ENCODE results near the gene AUTS2.

AUTS2 gene

GRCh38 chr7:69702357-69702756 is 104.1 kb downstream of the AUTS2 start:
- Histone ChIP-seq H3K9me3 (ENCODE audit: control insufficient read depth, insufficient read depth, low read depth, low read length) (no peaks in the 10 kb centered on the region), H3K4me1 (ENCODE audit: control insufficient read depth, insufficient read depth, low read length) (peaks cover 24% of the 10 kb centered on the region), H3K27ac (ENCODE audit: low read depth, low read length) (no peak overlapping the region), H3K9ac (ENCODE audit: low read length) (no peak overlapping the region), H3K36me3 (ENCODE audit: control insufficient read depth, insufficient read depth, low read length) (no peaks in the 10 kb centered on the region), H3K4me3 (ENCODE audit: low read depth, low read length) (no peak overlapping the region), H3K27me3 (ENCODE audit: control insufficient read depth, insufficient read depth, low read length) (no peaks in the 10 kb centered on the region)

- peaks cover 25% of the 10 kb centered on the region for H3K4me1 ChIP-seq (ENCODE audit: control insufficient read depth, insufficient read depth, low read length)
- H3K9ac ChIP-seq (ENCODE audit: low read length): no peak overlapping the region
- H3K4me3 ChIP-seq (ENCODE audit: low read depth, low read length): no peak overlapping the region
- no peaks in the 10 kb centered on the region for H3K36me3 ChIP-seq (ENCODE audit: control insufficient read depth, insufficient read depth, low read length)
- H3K27me3 ChIP-seq (ENCODE audit: control insufficient read depth, insufficient read depth, low read length): no peaks in the 10 kb centered on the region
- H3K27ac ChIP-seq (ENCODE audit: low read depth, low read length): no peak overlapping the region
- H3K9me3 ChIP-seq (ENCODE audit: control insufficient read depth, insufficient read depth, low read depth, low read length): no peaks in the 10 kb centered on the region
Measured at GRCh38 chr7:69703099-69703498, 104.8 kb downstream of the AUTS2 start.

GRCh38 chr7:69706070-69706469 is 107.8 kb downstream of the AUTS2 start:
- Histone ChIP-seq H3K27me3 (ENCODE audit: control insufficient read depth, insufficient read depth, low read length) (no peaks in the 10 kb centered on the region), H3K27ac (ENCODE audit: low read depth, low read length) (no peak overlapping the region), H3K4me1 (ENCODE audit: control insufficient read depth, insufficient read depth, low read length) (peaks cover 50% of the 10 kb centered on the region), H3K4me3 (ENCODE audit: low read depth, low read length) (no peak overlapping the region), H3K9me3 (ENCODE audit: control insufficient read depth, insufficient read depth, low read depth, low read length) (no peaks in the 10 kb centered on the region), H3K9ac (ENCODE audit: low read length) (no peak overlapping the region), H3K36me3 (ENCODE audit: control insufficient read depth, insufficient read depth, low read length) (no peaks in the 10 kb centered on the region)

- H3K9me3 ChIP-seq (ENCODE audit: control insufficient read depth, insufficient read depth, low read depth, low read length): no peaks in the 10 kb centered on the region
- H3K4me3 ChIP-seq (ENCODE audit: low read depth, low read length): no peak overlapping the region
- H3K9ac ChIP-seq (ENCODE audit: low read length): no peak overlapping the region
- no peaks in the 10 kb centered on the region for H3K36me3 ChIP-seq (ENCODE audit: control insufficient read depth, insufficient read depth, low read length)
- H3K4me1 ChIP-seq (ENCODE audit: control insufficient read depth, insufficient read depth, low read length): peaks cover 50% of the 10 kb centered on the region
- H3K27me3 ChIP-seq (ENCODE audit: control insufficient read depth, insufficient read depth, low read length): no peaks in the 10 kb centered on the region
- H3K27ac ChIP-seq (ENCODE audit: low read depth, low read length): no peak overlapping the region
Measured at GRCh38 chr7:69708857-69709256, 110.6 kb downstream of the AUTS2 start.

GRCh38 chr7:69710768-69711438 is 112.6 kb downstream of the AUTS2 start:
- H3K36me3 ChIP-seq (ENCODE audit: control insufficient read depth, insufficient read depth, low read length): no peaks in the 10 kb centered on the region
- H3K9me3 ChIP-seq (ENCODE audit: control insufficient read depth, insufficient read depth, low read depth, low read length): no peaks in the 10 kb centered on the region
- H3K4me1 ChIP-seq (ENCODE audit: control insufficient read depth, insufficient read depth, low read length): peaks cover 42% of the 10 kb centered on the region
- no peak overlapping the region for H3K4me3 ChIP-seq (ENCODE audit: low read depth, low read length)
- H3K27ac ChIP-seq (ENCODE audit: low read depth, low read length): no peak overlapping the region
- no peak overlapping the region for H3K9ac ChIP-seq (ENCODE audit: low read length)
- no peaks in the 10 kb centered on the region for H3K27me3 ChIP-seq (ENCODE audit: control insufficient read depth, insufficient read depth, low read length)

- H3K4me1 ChIP-seq (ENCODE audit: control insufficient read depth, insufficient read depth, low read length): peaks cover 17% of the 10 kb centered on the region
- H3K27ac ChIP-seq (ENCODE audit: low read depth, low read length): no peak overlapping the region
- no peaks in the 10 kb centered on the region for H3K27me3 ChIP-seq (ENCODE audit: control insufficient read depth, insufficient read depth, low read length)
- H3K36me3 ChIP-seq (ENCODE audit: control insufficient read depth, insufficient read depth, low read length): no peaks in the 10 kb centered on the region
- H3K4me3 ChIP-seq (ENCODE audit: low read depth, low read length): no peak overlapping the region
- no peak overlapping the region for H3K9ac ChIP-seq (ENCODE audit: low read length)
- H3K9me3 ChIP-seq (ENCODE audit: control insufficient read depth, insufficient read depth, low read depth, low read length): no peaks in the 10 kb centered on the region
Measured at GRCh38 chr7:69714886-69715576, 116.8 kb downstream of the AUTS2 start.

GRCh38 chr7:69717221-69717620 is 118.9 kb downstream of the AUTS2 start:
- no peak overlapping the region for H3K4me3 ChIP-seq (ENCODE audit: low read depth, low read length)
- H3K9ac ChIP-seq (ENCODE audit: low read length): no peak overlapping the region

GRCh38 chr7:69719717-69720116 is 121.4 kb downstream of the AUTS2 start:
- H3K9ac ChIP-seq (ENCODE audit: low read length): no peak overlapping the region
- no peaks in the 10 kb centered on the region for H3K27me3 ChIP-seq (ENCODE audit: control insufficient read depth, insufficient read depth, low read length)
- no peaks in the 10 kb centered on the region for H3K4me1 ChIP-seq (ENCODE audit: control insufficient read depth, insufficient read depth, low read length)
- no peaks in the 10 kb centered on the region for H3K36me3 ChIP-seq (ENCODE audit: control insufficient read depth, insufficient read depth, low read length)
- H3K4me3 ChIP-seq (ENCODE audit: low read depth, low read length): no peak overlapping the region
- H3K27ac ChIP-seq (ENCODE audit: low read depth, low read length): no peak overlapping the region
- H3K9me3 ChIP-seq (ENCODE audit: control insufficient read depth, insufficient read depth, low read depth, low read length): no peaks in the 10 kb centered on the region

More at GRCh38 chr7:69717221-69717620, 118.9 kb downstream of the AUTS2 start:
- Histone ChIP-seq H3K9me3 (ENCODE audit: control insufficient read depth, insufficient read depth, low read depth, low read length) (no peaks in the 10 kb centered on the region), H3K27ac (ENCODE audit: low read depth, low read length) (no peak overlapping the region), H3K4me1 (ENCODE audit: control insufficient read depth, insufficient read depth, low read length) (no peaks in the 10 kb centered on the region), H3K36me3 (ENCODE audit: control insufficient read depth, insufficient read depth, low read length) (no peaks in the 10 kb centered on the region), H3K27me3 (ENCODE audit: control insufficient read depth, insufficient read depth, low read length) (no peaks in the 10 kb centered on the region)

- H3K27ac ChIP-seq (ENCODE audit: low read depth, low read length): no peak overlapping the region
- H3K4me1 ChIP-seq (ENCODE audit: control insufficient read depth, insufficient read depth, low read length): no peaks in the 10 kb centered on the region
- H3K27me3 ChIP-seq (ENCODE audit: control insufficient read depth, insufficient read depth, low read length): no peaks in the 10 kb centered on the region
- H3K9me3 ChIP-seq (ENCODE audit: control insufficient read depth, insufficient read depth, low read depth, low read length): peaks cover 7% of the 10 kb centered on the region; the same call in 1 of the 2 replicates
- no peak overlapping the region for H3K4me3 ChIP-seq (ENCODE audit: low read depth, low read length)
- H3K9ac ChIP-seq (ENCODE audit: low read length): no peak overlapping the region
- H3K36me3 ChIP-seq (ENCODE audit: control insufficient read depth, insufficient read depth, low read length): no peaks in the 10 kb centered on the region
Measured at GRCh38 chr7:69722843-69723242, 124.6 kb downstream of the AUTS2 start.

GRCh38 chr7:69723663-69724062 is 125.4 kb downstream of the AUTS2 start:
- H3K4me3 ChIP-seq (ENCODE audit: low read depth, low read length): no peak overlapping the region
- no peak overlapping the region for H3K27ac ChIP-seq (ENCODE audit: low read depth, low read length)
- H3K27me3 ChIP-seq (ENCODE audit: control insufficient read depth, insufficient read depth, low read length): no peaks in the 10 kb centered on the region
- peaks cover 6% of the 10 kb centered on the region for H3K4me1 ChIP-seq (ENCODE audit: control insufficient read depth, insufficient read depth, low read length)
- H3K36me3 ChIP-seq (ENCODE audit: control insufficient read depth, insufficient read depth, low read length): no peaks in the 10 kb centered on the region
- H3K9ac ChIP-seq (ENCODE audit: low read length): no peak overlapping the region
- H3K9me3 ChIP-seq (ENCODE audit: control insufficient read depth, insufficient read depth, low read depth, low read length): peaks cover 7% of the 10 kb centered on the region; the same call in 1 of the 2 replicates

- no peaks in the 10 kb centered on the region for H3K27me3 ChIP-seq (ENCODE audit: control insufficient read depth, insufficient read depth, low read length)
- H3K4me3 ChIP-seq (ENCODE audit: low read depth, low read length): no peak overlapping the region
- no peak overlapping the region for H3K27ac ChIP-seq (ENCODE audit: low read depth, low read length)
- H3K9ac ChIP-seq (ENCODE audit: low read length): no peak overlapping the region
- H3K4me1 ChIP-seq (ENCODE audit: control insufficient read depth, insufficient read depth, low read length): peaks cover 26% of the 10 kb centered on the region
- peaks cover 7% of the 10 kb centered on the region; the same call in 1 of the 2 replicates for H3K9me3 ChIP-seq (ENCODE audit: control insufficient read depth, insufficient read depth, low read depth, low read length)
- H3K36me3 ChIP-seq (ENCODE audit: control insufficient read depth, insufficient read depth, low read length): no peaks in the 10 kb centered on the region
Measured at GRCh38 chr7:69728304-69728703, 130.0 kb downstream of the AUTS2 start.
